ENCODE measurements around the gene XRCC4. TPM values are rescaled to one million over a fixed set of nuclear protein-coding genes. Genes with fewer than 3 reads are reported as not detected.
"Not testable (repeated sequence)": the region's sequence is repeated elsewhere in the genome, so short reads cannot be mapped to it uniquely, and the experiment has no call there.

The XRCC4 gene
- total and polyA plus RNA-seq, 7 donors: 4.6 to 11.3 (median 7.6) TPM

GRCh38 chr5:83255268-83255667, 177.9 kb downstream of the XRCC4 start:
- TF ChIP-seq, protein P1, sequence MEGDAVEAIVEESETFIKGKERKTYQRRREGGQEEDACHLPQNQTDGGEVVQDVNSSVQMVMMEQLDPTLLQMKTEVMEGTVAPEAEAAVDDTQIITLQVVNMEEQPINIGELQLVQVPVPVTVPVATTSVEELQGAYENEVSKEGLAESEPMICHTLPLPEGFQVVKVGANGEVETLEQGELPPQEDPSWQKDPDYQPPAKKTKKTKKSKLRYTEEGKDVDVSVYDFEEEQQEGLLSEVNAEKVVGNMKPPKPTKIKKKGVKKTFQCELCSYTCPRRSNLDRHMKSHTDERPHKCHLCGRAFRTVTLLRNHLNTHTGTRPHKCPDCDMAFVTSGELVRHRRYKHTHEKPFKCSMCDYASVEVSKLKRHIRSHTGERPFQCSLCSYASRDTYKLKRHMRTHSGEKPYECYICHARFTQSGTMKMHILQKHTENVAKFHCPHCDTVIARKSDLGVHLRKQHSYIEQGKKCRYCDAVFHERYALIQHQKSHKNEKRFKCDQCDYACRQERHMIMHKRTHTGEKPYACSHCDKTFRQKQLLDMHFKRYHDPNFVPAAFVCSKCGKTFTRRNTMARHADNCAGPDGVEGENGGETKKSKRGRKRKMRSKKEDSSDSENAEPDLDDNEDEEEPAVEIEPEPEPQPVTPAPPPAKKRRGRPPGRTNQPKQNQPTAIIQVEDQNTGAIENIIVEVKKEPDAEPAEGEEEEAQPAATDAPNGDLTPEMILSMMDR (IDR thresholded peaks at IDR 0.05): no peak
- TF ChIP-seq POLR2AphosphoS5 (IDR thresholded peaks at IDR 0.05) (no peak), POLR2A (IDR thresholded peaks at IDR 0.05) (no peak), EP300 (IDR thresholded peaks at IDR 0.05) (no peak)
- no peak overlapping the region for H3K27ac ChIP-seq
- no peak overlapping the region for H3K4me3 ChIP-seq
- no peak for DNase-seq
- peaks cover 0 to 3% (median 0%) of the 10 kb centered on the region in 4 donors for H3K4me1 ChIP-seq
- WGBS, 2 donors: 80 to 87% methylated on average over 1 of the region's 1 CpG
- intact Hi-C loops (cut with DNase I): no loop called here
- no peaks in the 10 kb centered on the region for H3K36me3 ChIP-seq
- H3K27me3 ChIP-seq: no peaks in the 10 kb centered on the region
- no peaks in the 10 kb centered on the region for H3K9me3 ChIP-seq

GRCh38 chr5:83256091-83256780, 178.9 kb downstream of the XRCC4 start:
- TF ChIP-seq, protein P1 (IDR thresholded peaks at IDR 0.05): no peak
- TF ChIP-seq POLR2A (IDR thresholded peaks at IDR 0.05) (no peak), EP300 (IDR thresholded peaks at IDR 0.05) (no peak), POLR2AphosphoS5 (IDR thresholded peaks at IDR 0.05) (no peak)
- Histone ChIP-seq H3K27me3 (no peaks in the 10 kb centered on the region), H3K36me3 (no peaks in the 10 kb centered on the region), H3K4me3 (no peak overlapping the region), H3K4me1 (peaks cover 0 to 3% (median 0%) of the 10 kb centered on the region in 4 donors), H3K9me3 (no peaks in the 10 kb centered on the region), H3K27ac (no peak overlapping the region)
- DNase-seq: no peak
- intact Hi-C loops (cut with DNase I): no loop called here
- WGBS, 2 donors: 95 to 98% methylated on average over 2 of the region's 2 CpGs

DNA sequence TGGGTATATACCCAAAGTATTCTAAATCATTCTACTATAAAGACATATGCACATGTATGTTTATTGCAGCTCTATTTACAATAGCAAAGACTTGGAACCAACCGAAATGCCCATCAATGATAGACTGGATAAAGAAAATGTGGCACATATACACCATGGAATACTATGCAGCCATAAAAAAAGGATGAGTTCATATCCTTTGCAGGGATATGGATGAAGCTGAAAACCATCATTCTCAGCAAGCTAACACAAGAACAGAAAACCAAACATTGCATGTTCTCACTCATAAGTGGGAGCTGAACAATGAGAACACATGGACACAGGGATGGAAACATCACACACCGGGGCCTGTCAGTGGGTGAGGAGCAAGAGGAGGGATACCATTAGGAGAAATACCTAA, 180.3 kb downstream of the XRCC4 start:
- intact Hi-C loops (cut with DNase I): not testable (repeated sequence)
- WGBS, 2 donors: 94 to 98% methylated on average over 2 of the region's 2 CpGs

DNA sequence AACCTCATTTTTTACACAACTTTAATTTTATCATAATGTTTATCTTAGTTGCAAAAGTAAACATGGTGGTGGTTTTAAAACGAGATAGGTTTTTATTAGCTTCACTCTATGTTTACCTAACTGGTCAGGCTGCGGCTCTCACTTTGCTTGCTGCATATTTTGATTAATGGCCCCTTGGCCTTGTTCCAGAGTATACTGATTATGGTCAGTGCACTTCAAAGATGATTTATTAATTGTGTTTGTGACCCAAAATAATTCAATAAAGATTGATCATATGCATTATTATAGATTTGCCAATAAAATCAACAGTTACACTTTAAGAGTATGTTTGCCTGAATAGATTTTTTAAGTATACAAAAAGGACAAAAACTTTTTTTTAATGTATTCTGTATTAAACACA, 188.0 kb downstream of the XRCC4 start:
- Histone ChIP-seq H3K27me3 (no peaks in the 10 kb centered on the region), H3K36me3 (no peaks in the 10 kb centered on the region), H3K9me3 (no peaks in the 10 kb centered on the region), H3K27ac (no peak overlapping the region), H3K4me1 (peaks cover 0 to 13% (median 0%) of the 10 kb centered on the region in 4 donors), H3K4me3 (no peak overlapping the region)
- no peak for DNase-seq
- intact Hi-C loops (cut with DNase I): no loop called here
- 8 to 47% methylated on average over 2 of the region's 2 CpGs for WGBS, 2 donors
- no peak for TF ChIP-seq POLR2AphosphoS5 (IDR thresholded peaks at IDR 0.05)
- TF ChIP-seq, protein P1 (IDR thresholded peaks at IDR 0.05): no peak
- TF ChIP-seq POLR2A (IDR thresholded peaks at IDR 0.05): no peak
- no peak for TF ChIP-seq EP300 (IDR thresholded peaks at IDR 0.05)

More for the DNA sequence above, 180.3 kb downstream of the XRCC4 start:
- H3K36me3 ChIP-seq, DNase-seq, H3K27me3 ChIP-seq, H3K4me3 ChIP-seq, H3K27ac ChIP-seq, H3K9me3 ChIP-seq: not testable (repeated sequence)
- H3K4me1 ChIP-seq: peaks cover 0 to 10% (median 0%) of the 10 kb centered on the region in 4 donors

- no peaks in the 10 kb centered on the region for H3K9me3 ChIP-seq
- no peak for DNase-seq
- 97 to 98% methylated on average over 1 of the region's 1 CpG for WGBS, 2 donors
These were observed 193.0 kb downstream of the XRCC4 start for GRCh38 chr5:83270311-83270710.

More at GRCh38 chr5:83270311-83270710, 193.0 kb downstream of the XRCC4 start:
- H3K27me3 ChIP-seq: no peaks in the 10 kb centered on the region
- intact Hi-C loops (cut with DNase I): no loop called here
- H3K4me1 ChIP-seq: peaks cover 0 to 4% (median 0%) of the 10 kb centered on the region in 4 donors
- no peak overlapping the region for H3K27ac ChIP-seq
- no peaks in the 10 kb centered on the region for H3K36me3 ChIP-seq
- TF ChIP-seq POLR2A (IDR thresholded peaks at IDR 0.05) (no peak), POLR2AphosphoS5 (IDR thresholded peaks at IDR 0.05) (no peak), EP300 (IDR thresholded peaks at IDR 0.05) (no peak)
- TF ChIP-seq, protein P1 (IDR thresholded peaks at IDR 0.05): no peak
- H3K4me3 ChIP-seq: no peak overlapping the region

Data from sigmoid colon (tissue), 7 donors.